NCI-H510A treated with DMSO at 0.1 percent for 48 hours (cell line): ENCODE data around the gene RHOT2.
"Not testable (repeated sequence)": the region's sequence is repeated elsewhere in the genome, so short reads cannot be mapped to it uniquely, and the experiment has no call there.

ENCODE experiments used
- DNase-seq: peaks from one replicate; lab custom pipeline; 2025; lab: John Stamatoyannopoulos, UW

The RHOT2 gene

DNA sequence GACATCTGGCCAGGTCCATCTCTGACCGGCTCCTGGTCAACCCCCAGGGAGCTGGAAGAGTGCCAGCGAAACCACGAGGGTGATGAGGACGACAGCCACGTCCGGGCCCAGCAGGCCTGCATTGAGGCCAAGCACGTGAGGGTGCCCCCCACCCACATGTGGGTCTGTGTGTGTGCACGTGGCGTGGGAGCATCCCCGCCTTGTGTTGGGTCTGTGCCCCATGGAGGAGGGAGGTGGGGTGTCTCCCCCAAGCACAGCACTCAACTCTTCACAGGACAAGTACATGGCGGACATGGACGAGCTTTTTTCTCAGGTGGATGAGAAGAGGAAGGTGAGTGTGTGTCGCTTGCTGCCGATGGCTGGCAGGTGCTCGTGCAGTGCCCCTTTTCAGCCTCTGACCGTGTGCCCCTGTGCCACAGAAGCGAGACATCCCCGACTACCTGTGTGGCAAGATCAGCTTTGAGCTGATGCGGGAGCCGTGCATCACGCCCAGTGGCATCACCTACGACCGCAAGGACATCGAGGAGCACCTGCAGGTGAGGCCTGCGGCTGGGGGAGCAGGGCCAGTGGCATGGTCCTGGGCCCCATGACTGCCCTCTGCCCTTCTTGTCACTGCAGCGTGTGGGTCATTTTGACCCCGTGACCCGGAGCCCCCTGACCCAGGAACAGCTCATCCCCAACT lies 14.0 kb downstream of the RHOT2 start:
- DNase-seq, result no peak

DNA sequence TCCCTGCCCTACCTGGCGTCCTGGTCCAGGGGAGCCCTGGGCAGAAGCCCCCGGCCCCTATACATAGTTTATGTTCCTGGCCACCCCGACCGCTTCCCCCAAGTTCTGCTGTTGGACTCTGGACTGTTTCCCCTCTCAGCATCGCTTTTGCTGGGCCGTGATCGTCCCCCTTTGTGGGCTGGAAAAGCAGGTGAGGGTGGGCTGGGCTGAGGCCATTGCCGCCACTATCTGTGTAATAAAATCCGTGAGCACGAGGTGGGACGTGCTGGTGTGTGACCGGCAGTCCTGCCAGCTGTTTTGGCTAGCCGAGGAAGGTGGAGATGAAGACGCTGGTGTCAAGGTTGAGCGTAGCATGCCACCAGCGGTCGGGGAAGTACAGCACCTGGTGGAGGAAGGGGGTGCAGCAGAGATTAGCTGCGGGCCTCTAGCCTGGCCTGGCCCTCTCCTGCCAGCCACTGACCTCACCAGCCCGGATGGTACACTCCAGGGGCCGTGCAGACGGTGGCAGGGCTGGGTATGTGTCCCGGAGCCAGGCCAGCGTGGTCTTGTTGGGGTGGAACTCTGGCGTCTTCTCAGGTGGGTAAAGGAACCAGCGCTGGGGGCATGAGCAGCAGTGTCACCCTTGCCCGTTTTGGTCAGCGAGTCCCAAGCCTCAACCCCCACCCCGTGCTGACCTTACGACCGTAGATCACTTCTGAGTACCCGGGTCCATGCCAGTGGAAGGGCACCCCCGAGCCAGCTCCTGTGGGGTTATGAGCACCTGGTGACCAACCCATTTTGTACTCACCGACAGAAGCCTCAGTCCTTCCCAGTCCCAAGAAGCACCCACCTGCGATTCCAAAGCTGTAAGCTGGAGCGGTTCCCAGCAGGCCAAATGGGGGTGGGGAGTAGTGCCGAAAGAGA lies 14.8 kb downstream of the RHOT2 start:
- no peak for DNase-seq

DNA sequence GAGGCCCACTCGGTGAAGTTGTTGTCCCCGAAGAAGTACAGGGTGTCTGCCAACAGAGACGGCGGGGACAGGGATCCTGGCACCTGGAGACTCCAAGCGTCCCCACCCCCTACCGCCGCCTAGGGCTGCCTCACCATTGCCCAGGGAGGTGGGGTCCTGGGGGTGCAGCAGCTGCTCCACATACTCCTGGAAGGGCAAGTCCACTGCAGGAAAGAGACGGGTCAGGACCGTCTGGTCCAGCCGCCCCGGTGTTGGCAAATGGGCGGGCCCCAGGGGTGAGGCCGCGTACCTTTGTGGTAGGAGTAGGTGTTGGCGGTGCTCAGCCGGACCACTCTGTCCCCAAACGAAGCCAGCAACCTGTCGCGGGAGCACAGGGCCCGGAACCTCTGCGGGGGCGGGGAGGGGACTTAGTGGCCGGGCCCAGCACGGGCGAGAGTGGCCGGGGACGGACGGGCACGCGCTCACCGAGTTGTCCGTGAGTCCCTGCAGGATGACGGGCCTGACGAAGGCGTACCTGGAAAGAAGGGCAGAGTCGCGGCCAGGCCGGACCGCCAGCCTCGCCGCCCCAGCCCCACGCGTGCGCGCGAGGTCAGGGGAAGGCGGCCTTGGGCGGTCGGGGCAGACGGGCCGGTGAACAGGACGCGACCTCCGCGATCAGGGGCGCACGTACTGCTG lies 15.6 kb downstream of the RHOT2 start:
- no peak for DNase-seq

DNA sequence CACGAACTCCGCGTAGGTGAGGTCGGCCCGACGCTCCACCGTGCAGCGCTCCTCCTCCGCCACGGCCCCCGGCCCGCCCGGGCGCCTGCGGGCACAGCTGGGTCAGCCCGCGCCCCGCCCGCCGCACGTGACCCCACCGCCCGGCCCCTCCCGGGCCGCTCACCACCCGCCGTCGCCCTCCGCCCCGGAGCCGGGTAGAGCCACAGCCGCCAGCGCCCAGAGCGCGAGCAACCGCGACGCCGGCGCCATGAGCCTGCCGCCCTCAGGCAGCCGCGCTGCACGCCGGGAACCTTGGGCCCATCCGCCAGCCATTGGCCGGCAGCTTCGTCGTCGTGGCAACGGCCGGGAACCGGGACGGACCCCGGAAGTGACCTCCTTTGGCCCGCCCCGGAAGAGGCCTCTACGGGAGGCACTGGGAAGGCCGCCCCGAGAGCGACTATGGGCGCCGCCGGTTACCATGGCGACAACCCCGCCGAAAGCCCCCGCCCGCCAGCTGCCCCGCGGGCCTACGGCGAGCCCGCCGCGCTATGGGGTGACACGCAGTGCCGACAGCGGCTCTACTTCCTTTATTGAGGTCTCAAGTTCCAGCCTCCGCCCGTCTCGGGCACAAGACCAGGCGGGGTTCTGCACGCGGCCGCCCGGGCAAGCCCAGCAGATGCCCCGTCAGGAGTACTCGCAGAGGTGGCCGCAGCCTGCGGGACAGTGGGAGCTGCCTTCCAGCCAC lies 16.3 kb downstream of the RHOT2 start, which contains the start of gene JMJD8:
Gene JMJD8, minus strand, starts transcription at position 264 of the 724 bp plus-strand sequence. Its CDS starts 15 bp downstream, at position 249.
- DNase-seq, result peak; percentile 78

DNA sequence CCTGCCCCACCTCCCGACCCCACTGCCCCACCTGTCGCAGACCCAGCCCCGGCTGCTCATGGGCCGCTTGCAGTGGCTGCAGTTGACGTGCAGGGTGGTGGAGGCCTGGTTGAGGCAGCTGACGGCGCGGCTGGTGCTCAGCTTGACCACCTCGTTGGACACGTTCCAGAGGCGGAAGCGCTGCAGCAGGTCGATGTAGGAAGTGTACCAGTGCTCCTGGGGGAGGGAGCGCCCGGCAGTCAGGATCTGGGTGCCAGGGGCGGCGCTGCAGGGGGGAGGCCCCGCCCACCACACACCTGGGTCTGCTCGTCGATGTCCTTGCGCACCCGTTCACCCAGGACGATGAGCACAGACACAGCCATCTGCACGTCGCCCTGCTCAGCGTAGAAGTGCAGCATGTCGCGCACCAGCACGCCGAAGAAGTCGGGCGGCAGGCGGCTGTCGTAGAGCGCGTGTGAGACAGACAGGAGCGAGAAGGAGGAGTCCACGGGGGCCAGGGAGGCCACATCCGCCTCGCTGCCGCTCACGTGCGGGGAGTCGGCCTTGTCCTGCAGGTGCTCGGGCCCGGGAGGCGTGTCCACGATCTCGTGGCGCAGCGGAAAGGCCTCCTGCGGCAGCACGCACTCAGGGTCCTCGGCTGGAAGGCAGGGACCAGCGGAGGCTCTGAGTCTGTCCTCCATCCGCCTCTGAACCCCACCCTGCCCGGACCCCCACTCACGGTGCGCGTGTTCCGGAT lies 17.2 kb downstream of the RHOT2 start:
- peak; percentile 64 for DNase-seq

DNA sequence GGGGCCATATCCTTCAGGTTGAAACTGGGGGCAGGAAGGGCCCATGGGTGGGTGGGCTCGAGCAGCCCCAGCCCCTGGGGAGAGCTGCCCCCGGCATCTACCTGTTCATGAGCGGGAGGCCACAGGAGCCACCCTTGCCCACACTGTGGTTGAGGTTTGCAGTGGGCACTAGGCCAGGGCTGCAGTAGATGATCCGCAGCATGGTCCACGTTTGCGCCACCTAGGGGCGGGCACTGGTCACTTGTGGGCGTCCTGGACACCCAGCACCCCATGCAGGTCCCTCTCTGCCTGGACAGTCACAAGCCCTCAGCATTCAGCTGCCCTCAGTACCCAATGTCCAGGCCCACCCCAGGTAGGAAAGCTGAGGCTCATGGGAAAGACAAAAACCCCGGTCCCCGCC lies 18.0 kb downstream of the RHOT2 start:
- no peak for DNase-seq

DNA sequence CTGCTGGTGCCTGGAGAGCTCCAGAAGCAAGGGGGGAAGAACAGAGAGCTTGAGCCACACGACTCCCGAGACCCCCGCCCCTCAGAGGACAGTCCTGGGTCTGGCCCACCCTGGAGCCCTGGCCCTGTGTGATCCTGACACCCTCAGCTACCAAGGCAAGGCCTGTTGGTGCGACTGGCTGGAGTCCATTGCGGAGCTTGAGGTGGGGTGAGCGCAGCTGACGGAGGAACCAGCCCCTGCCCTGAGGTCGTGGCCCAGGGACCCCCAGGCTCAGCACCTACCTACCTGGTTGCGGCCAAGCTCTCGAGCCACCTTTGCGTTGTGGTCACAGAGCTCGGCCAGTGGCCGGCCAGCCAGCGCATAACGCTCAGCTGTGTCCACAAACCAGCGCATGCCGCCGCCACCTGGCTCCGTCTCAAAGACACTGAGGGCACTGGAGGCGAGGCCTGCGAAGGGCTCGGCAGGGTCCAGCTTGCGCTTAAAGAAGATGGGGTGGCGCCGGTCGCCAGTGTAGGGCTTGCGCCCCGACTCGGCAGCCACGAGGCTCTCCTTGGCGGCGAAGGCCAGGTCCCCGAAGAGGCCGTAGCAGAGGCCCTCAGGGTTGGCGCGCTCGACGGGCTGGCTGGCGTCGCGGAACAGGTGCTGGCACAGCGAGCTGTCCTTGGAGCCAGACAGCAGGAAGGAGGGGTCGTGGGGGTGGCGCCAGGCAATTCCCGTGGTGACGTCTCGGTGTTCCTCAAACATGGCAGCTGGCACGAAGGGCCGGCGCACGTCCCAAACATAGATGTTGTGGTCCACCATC lies 18.7 kb downstream of the RHOT2 start:
- DNase-seq, result no peak

DNA sequence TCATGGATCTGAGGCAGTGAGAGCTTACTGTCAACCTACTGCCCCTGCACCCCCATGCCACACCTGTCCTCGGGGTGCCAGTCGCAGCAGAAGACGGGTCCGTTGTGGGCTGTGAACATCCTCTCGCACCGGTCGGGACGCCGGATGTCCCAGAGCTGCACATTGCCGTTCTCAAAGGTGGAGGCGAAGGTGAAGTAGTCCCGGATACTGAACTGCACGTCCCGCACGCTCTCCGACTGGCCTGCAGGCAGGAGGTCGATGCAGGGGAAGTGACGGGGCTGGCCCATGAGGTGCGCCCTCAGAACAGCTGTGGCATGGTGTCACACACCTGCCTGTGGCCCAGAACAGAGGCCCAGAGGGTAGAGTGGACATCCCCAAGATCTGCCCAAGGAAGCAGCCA lies 19.6 kb downstream of the RHOT2 start:
- no peak for DNase-seq

DNA sequence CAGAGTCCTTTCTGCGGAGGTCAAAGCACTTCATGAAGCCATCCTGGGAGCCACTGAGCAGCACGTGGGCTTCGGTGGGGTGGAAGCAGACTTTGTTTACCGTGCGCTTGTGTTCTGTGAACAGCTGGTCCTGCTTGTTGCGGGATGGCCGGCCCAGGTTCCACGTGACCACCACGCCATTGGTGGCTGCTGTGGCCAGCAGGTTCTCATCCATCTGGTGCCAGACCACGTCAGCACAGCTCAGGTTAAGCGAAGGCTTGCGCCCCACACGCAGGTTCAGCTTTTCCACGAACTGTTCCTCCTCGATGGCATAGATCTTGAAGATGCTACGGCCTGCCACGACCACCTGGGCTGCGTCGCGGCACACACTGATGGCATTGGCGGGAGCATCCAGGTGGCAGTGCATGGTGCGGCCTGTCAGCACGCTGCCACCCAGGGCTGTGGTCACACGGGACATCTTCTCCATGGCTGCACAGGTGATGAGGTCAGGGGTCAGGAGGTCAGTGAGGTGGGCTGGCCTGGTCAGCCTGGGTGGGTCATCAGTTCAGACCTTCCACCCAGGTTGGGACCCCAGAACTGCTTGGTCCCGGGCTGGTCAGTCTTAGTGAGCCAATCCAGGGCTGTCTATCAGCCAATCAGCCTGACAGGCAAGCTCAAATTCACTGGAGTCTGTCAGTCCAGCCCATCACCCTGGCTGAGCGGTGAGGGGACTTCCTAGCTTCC lies 21.4 kb downstream of the RHOT2 start:
- DNase-seq, result no peak

DNA sequence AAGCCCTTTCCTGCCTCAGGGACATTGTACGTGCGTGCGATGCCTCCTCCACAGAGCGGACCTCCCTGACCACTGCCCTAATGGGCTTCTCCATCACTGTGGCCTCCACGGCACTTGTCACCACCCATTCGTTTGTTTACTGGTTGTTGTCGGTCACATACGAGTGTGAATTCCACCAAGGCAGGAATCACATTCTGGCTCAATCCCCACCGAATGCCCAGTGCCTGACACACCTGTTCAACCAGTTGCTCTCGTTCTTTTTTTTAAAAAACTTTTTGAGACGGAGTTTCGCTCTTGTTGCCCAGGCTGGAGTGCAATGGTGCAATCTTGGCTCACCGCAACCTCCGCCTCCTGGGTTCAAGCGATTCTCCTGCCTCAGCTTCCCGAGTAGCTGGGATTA lies 23.3 kb downstream of the RHOT2 start:
- DNase-seq, result not testable (repeated sequence)

DNA sequence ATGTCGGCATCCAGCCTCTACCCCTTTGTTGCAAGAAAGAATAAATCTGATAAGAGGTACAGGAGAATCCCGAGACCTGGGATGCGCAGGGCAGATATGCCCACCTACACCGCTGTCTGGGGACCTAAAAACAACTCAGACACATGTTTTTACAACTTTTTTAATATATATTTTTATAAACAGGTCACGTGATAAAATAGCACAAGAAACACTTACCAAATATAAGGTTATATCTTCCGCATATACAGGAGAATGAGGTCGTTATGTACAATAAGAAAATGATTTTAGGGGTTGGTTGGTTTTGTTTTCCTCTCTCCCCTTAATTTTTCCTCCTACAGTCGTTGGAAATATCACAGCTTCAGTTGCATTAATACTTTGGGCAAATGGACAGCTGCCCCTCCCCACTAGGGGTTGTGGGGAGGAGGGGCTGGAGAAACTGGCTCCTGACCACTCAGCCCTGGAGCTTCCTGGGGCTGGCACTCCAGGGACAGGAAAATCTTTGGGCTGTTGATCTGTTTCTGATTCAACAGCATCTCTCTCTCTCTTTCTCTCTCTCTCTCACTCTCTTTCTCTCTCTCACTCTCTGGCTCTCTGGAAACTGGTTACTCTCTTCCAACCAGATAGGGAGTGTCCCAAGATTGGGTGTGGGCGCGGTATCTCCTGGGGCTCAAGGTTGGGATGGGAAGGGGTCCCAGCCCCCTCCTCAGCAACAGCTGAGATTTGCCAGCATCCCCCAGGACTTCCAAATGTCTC lies 24.6 kb downstream of the RHOT2 start:
- no peak for DNase-seq

DNA sequence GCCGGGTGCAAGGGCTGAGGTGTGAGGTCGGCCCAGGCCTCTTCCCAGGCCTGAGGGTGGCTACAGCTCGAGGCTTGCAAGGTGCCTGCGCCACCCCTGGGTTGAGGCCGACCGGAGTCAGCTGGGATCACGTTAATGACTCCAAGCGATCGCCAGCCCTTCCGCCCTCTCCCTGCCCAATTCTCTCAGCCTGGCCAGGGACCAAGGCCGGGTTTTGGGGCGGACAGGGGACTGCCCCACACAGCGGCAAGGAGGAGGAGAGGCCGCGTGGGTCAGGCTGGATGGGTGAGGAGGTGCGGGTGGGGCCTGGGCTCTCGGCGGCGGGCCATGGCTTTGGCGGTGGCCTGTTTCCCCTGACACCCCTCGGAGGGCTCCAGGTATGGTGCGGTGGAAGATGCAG lies 25.4 kb downstream of the RHOT2 start:
- no peak for DNase-seq

DNA sequence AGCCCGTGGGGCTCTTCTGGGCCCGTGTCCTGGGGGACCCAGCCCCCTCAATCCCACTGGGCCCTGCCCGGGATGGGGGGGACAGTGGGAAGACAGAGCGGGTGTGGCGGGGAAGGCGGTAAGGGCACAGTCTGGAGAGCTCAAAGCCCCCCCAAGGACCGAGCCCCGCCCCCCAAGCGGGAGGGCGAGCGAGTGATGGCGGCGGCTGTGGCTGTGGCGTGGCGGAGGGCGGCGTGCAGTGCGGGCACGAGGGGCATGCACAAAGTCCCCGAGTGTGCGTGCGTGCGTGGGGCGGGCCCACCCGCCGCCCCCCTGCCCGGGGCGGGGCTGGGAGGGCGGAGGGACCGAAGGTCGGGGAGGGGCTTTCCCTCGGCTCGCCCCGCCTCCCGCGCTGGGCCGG lies 25.8 kb downstream of the RHOT2 start:
- DNase-seq, result no peak

DNA sequence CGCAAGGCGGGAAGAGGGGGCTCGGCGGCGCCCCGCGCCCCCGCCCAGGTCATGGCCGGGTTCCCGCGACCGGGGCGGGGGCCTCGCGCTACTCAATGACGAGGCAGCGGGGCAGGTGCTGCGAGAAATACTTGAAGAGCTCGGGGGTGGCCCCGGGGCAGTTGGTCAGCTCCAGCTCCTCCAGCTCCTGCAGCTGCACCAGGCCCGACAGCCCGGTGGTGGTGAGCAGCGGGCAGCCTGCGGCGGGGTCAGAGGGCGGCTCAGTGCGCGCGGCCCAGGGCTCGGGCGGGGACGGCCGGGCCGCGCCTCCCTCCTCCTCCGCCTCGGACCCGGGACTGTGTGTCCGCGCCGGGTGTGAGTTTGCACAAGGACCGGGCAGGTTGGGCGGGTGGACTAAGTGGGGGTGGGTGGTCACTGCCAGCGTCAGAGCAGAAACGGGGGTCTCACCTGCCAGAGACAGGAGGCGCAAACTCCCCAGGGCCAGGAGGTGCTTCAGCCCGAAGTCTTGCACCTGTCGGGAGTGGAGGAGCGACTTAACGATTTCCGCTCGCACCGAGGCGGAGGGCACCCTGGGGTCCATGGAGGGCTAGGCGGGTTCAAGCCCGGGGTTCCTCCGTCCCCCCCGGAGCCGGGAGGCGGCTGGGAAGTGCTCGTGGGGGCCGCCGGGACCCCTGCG lies 26.4 kb downstream of the RHOT2 start:
- DNase-seq, result no peak

DNA sequence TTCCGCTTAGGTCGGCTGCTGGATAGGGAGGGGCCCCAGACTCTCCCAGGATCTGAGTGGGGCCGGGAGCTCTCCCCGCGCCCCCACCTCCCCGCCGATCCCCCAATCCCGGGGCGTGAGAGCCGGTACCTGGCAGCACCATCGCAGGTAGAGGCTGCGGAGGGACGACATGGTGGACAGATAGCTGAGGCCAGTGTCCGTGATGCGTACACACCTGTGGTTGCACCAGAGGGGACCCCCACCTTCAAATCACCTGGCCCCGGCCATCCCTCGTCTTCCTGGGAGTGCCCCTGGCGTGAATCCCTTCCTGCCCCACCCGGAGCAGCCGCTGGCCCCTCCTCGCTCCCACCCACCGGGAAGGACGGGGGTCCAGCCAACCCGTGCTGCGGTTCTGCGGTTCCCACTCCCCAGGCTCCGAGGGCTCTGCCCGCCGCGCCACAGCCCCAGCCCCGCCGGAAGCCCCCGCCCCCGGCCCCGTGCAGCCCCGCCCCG lies 27.0 kb downstream of the RHOT2 start:
- DNase-seq, result no peak

DNA sequence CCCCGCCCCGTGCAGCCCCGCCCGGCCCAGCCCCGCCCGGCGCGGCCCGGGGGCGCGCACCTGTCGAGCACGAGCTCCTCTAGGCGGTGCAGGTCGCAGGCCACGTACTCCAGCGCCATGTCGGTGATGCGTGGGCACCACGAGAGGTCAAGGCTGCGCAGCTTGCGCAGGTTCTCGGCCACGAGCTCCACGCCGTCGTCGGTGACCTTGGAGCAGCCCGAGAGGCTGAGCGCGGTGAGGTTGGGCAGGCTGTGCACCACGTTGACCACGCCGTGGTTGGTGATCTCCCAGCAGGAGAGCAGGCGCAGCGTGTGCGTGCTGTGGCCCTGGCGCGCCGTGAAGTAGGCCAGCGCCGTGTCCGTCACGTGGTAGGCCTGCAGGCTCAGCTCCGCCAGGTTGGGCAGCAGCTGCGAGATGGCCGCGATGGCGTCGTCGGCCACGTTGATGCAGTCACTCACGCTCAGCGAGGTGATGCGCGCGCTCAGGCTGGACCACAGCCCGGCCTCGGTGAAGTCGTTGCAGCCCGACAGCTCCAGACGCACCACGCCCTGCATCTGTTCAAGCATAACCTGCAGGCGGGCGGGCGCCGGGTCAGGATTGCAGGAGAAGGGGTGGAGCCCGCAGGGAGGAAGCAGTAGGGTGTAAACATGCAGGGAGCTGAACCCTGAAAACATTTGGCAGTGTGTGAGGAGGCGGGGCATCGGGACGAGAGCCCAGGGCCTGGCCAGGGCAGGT lies 27.6 kb downstream of the RHOT2 start:
- DNase-seq, result peak; percentile 90

DNA sequence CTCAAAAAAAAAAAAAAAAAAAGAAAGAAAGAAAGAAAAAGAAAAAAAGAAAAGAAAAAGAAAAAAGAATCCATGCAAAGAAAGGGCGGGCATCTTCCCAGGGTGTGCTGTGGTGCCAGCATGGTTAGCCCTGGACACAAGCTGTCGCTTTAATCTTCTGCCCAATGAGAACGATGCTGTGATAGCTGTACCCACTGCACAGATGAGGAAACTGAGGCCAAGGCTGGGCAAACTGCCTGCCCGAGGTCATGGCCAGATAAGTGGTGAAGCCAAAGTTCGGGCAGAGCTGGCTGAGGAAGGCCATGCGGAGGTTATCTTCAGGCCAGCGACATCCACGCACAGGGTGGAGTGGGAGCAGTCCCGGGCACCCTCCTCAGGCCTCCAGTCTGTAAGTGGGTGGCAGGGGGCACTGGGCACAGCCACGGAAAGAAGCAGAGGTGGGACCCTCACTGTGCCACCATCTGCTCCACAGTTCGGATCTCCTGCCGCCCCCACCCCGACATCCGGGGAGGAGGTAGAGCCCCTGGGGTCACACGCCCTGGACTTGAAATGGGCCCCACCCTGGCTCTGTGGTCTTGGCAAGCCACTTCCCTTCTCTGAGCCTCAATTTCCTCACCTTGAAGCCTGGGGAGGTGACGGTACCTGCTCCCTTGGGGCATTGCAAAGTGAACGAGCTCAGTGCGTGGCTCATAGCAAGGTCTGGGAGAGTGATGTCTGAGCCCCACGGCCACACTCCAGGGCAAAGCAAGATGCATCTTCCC lies 31.2 kb downstream of the RHOT2 start:
- DNase-seq, result no peak
